ENCODE measurements around the gene CLCN7.

GRCh38 chr16:1429631-1430030 lies 45.2 kb downstream of the CLCN7 start:
- TF ChIP-seq CTCF (IDR thresholded peaks at IDR 0.05 in 2 of 3, conservative IDR thresholded peaks at IDR 0.05 in 1 of 3; ENCODE audit: borderline replicate concordance in 1 of 3, insufficient read depth in 1 of 3, low read depth in 2 of 3, low read length in 2 of 3) (no peak), POLR2AphosphoS5 (IDR thresholded peaks at IDR 0.05; ENCODE audit: low read depth, low read length) (no peak), POLR2A (IDR thresholded peaks at IDR 0.05; ENCODE audit: borderline replicate concordance, extremely low read depth, insufficient read depth, insufficient read length) (no peak)
